Sciatic nerve (tissue), 2 donors: Measurements from ENCODE around the gene RASSF4. TPM values are rescaled to one million over a fixed set of nuclear protein-coding genes. Genes with fewer than 3 reads are reported as not detected.
A peak's percentile ranks its signal among the peaks of the same experiment; 100 is the strongest.

ENCODE experiments used
- ATAC-seq: fragments of 200-7000 bp; cut with Tn5 transposase; one replicate; pipeline ENCODE4 v1.9.1; 2020; ENCODE audit warnings: mild to moderate bottlenecking, moderate library complexity
- DNase-seq: peaks from one replicate; pipeline ENCODE4 v3.0.0-alpha.2; 2020; ENCODE audit warnings: low spot score
- intact Hi-C: fragments of 100-400 bp; cut with DNase I; formaldehyde crosslinking; loops from one replicate; pipeline ENCODE4 v1.14.2; 2022
- total RNA-seq: library from RNA; stranded (reverse); fragmentation: NEBNext Ultra II Directional; extraction: Animal tissue kit (Norgen Biotek cat#: 25700); gene quantifications from one replicate; pipeline ENCODE4 v1.2.1, GENCODE V29; 2021
- donor health status: DM: no; HTN: no; CAD: no.
- donor health status: DM: no; HTN: no; CAD: no.

RASSF4 gene
- total RNA-seq, 1 donor from 2014 or later: 63.7 TPM

- ATAC-seq: peak; percentile 54
- intact Hi-C loops: loop anchor here (2.0 kb wide), 1 partner anchor 37 kb away; no protein-coding TSS in a partner anchor
These were observed 22.2 kb upstream of the RASSF4 start for GRCh38 chr10:44937196-44938005.

DNA sequence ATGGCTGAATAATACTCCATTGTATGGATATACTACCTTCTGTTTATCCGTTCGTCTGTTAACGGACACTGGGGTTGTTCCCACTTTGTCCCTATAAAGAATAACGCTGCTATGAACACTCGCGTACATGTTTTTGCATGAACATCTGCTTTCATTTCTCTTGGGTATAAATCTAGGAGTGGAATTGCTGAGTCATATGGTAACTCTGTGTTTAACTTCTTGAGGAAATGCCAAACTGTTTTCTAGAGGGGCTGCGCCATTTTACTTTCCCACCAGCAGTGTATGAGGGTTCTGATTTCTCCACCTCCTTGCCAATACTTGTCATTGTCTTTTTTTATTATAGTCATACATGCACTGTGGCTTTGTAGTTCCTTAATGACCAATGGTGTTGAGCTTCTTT is 20.6 kb upstream of the RASSF4 start:
- ATAC-seq (no peak), DNase-seq (no peak)
- intact Hi-C loops: no loop called here

More at GRCh38 chr10:44937196-44938005, 22.2 kb upstream of the RASSF4 start:
- no peak for DNase-seq

- DNase-seq: no peak
- intact Hi-C loops: no loop called here
- no peak for ATAC-seq
These were observed 19.8 kb upstream of the RASSF4 start for GRCh38 chr10:44939691-44940401.

- intact Hi-C loops: no loop called here
- ATAC-seq (no peak), DNase-seq (no peak)
These were observed 15.2 kb upstream of the RASSF4 start for GRCh38 chr10:44944354-44944753.

DNA sequence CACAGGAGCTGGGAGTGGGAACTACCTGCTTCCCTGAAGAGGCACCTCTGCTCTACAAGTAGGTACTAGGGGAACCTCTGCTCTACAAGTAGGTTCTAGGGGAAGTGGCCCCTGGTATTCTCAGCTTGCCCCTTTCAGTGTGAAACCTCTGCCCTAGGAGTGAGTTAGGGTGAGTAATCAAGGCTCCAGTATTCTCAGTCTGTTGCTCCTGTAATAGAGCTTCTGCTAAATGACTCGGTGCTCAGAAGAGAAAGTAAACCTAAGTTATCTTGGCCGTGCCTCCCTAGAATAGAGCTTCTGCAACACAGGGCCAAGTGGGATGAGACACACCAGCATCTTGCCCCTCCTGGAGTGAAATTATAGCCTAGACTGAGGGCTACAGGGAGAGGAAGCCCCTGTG is 13.4 kb upstream of the RASSF4 start:
- intact Hi-C loops: no loop called here
- ATAC-seq (no peak), DNase-seq (no peak)

- intact Hi-C loops: no loop called here
- DNase-seq (no peak), ATAC-seq (no peak)
These were observed 12.0 kb upstream of the RASSF4 start for GRCh38 chr10:44947371-44948152.

- intact Hi-C loops: no loop called here
- ATAC-seq (no peak), DNase-seq (no peak)
These were observed 11.0 kb upstream of the RASSF4 start for GRCh38 chr10:44948642-44949041.

- DNase-seq (no peak), ATAC-seq (no peak)
- intact Hi-C loops: no loop called here
These were observed 10.3 kb upstream of the RASSF4 start for GRCh38 chr10:44949127-44949802.

DNA sequence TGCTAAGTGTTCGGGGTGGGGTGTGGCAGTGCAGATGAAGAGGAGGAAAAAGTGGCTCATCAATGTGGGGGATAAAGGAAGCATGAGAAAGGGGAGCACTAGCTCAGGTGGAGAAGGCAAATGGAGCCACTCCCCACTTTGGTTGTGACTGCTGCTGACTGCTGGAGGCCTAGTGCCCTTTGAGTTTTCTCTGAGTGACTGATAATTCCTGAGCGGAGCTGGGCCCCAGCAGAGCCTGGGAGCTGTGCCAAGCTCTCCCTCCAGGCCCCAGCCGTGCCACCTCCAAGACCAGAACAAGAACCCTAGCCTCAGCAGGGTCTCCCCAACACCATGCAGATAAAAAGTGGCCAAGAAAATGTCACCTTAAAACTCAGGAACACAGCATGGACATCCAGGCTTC is 9.7 kb upstream of the RASSF4 start:
- intact Hi-C loops: no loop called here
- DNase-seq: no peak
- peak; percentile 41 for ATAC-seq

- intact Hi-C loops: no loop called here
- no peak for DNase-seq
- ATAC-seq: peak; percentile 12
These were observed 9.0 kb upstream of the RASSF4 start for GRCh38 chr10:44950326-44951225.

DNA sequence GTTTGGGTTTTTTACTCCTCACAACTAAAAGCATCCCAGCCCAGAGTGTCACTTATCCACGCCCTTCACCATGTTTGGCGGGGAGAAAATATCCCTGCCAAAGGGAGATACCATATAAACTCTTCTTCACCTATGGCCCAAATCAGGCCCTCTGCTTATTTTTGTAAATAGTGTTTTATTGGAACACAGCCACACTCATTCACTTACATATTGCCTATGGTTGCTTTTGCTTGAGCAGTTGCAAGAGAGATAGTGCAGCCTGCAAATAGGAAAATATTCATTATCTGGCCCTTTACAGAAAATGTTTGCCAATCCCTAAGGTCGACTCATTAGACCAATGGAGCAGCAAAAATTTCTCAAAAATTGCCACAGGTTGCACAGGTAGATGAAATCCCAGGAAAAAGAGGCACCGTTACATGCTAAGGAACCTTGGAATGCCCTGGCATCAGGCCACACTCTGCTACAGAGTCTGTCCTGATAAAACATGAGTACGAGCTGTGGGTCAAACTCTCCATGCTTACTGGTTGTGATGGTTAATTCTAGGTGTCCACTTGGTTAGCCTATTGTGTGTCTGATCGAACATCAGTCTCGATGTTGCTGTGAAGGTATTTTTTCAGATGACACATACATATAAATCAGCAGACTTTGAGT is 7.9 kb upstream of the RASSF4 start:
- intact Hi-C loops: no loop called here
- ATAC-seq (no peak), DNase-seq (no peak)

DNA sequence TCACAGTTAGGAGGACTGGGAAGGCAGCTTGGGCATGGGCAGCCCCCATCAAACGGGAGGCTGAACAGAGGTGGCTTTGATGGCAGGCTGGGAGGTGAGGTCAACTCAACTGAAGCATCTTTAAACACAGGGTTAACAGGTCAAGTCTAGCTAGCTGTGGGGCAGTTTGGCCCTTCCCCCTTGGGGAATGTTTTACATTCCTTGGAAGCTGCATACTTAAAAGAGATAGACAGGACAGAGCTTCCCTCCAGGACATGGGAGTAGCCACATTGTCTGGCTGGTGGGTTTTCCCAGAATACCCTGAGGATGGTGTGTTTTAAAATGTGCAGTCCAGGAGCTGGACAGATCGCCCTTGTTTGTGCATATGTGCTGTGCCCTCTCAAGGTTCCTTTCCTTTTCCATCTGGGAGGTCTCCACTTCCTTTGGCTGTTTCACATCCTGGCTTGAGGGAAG is 6.8 kb upstream of the RASSF4 start:
- DNase-seq: no peak
- ATAC-seq: no peak
- intact Hi-C loops: no loop called here

- ATAC-seq (no peak), DNase-seq (no peak)
- intact Hi-C loops: no loop called here
These were observed 5.6 kb upstream of the RASSF4 start for GRCh38 chr10:44954042-44954441.

DNA sequence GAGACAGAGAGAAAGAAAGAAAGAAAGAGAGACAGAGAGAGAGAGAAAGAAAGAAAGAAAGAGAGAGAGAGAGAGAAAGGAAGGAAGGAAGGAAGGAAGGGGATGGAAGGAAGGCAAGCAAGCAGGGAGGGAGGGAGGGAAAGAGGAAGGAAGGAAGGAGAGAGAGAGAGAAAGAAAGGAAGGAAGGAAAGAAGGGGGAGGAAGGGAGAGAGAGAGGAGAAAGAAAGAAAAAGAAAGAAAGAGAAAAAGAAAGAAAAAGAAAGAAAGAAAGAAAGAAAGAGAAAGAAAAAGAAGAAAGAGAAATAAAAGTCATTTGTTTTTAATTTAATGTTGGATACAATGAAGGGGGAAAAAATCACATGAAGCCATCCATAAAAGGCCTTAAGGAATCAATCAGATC is 4.6 kb upstream of the RASSF4 start:
- no peak for DNase-seq
- intact Hi-C loops: no loop called here
- ATAC-seq: no peak

DNA sequence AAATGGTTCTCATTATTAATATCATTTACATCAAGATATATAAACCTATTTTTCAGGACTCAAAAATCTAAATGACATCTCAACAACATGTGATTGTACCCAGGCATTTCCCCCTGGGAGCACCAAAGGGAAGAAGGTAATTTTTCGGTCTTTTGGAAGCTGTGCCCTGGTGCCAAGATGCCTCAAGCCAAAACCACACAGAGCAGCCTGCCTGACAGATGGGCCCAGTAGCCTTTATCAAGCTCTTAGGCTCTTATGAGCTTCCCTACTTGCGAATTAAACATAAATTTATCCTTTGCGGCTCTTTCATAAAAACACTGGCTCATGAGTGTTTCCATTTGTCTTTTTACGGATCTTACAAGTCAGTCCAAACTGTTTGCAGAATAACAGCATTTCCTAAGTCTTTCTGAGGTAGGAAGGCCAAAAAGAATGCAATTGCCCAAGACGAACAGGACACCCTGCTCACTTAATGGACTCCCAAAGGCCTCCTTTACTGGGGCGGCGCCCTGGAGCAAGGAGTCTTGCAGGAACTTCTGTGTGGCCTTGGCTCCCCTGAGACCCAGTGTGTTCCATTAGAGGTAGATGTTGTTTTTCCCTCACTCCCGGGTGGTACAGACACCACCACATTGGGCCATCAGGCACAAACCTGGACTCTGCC is 4.1 kb upstream of the RASSF4 start:
- intact Hi-C loops: no loop called here
- ATAC-seq (peak; percentile 20), DNase-seq (no peak)

GRCh38 chr10:44956226-44956625 is 3.4 kb upstream of the RASSF4 start:
- DNase-seq (no peak), ATAC-seq (no peak)
- intact Hi-C loops: no loop called here
